Liver (tissue), 9 donors: ENCODE data around the gene FAM185A. TPM values are rescaled to one million over a fixed set of nuclear protein-coding genes. Genes with fewer than 3 reads are reported as not detected.

Experiments
- DNase-seq: peaks from one replicate; pipeline ENCODE4 v3.0.0-alpha.2; 2017; ENCODE audit warnings: low spot score
- H3K27ac ChIP-seq, 2 donors: one replicate each; pipeline ENCODE4 v1.7.0; 2013; ENCODE audit warnings: inconsistent platforms in 2 of 2, low read length in 2 of 2, control low read depth in 1 of 2, low read depth in 1 of 2, mild to moderate bottlenecking in 1 of 2
- H3K27me3 ChIP-seq, 4 donors: one replicate each; pipeline versions ENCODE4 v1.6.1 to v1.7.0; 2013; ENCODE audit warnings: low read length in 3 of 4, inconsistent platforms in 1 of 4, mild to moderate bottlenecking in 1 of 4, moderate library complexity in 1 of 4; ENCODE audit not compliant: control insufficient read depth in 4 of 4, insufficient read depth in 4 of 4
- H3K36me3 ChIP-seq, 4 donors: one replicate each; pipeline versions ENCODE4 v1.6.1 to v1.7.0; 2013; ENCODE audit warnings: low read length in 3 of 4, mild to moderate bottlenecking in 3 of 4, low read depth in 1 of 4, moderate library complexity in 1 of 4; ENCODE audit not compliant: control insufficient read depth in 4 of 4, insufficient read depth in 3 of 4
- H3K4me1 ChIP-seq, 4 donors: one replicate each; pipeline versions ENCODE4 v1.6.1 to v1.7.0; 2013; ENCODE audit warnings: low read length in 3 of 4, mild to moderate bottlenecking in 3 of 4, moderate library complexity in 1 of 4; ENCODE audit not compliant: control insufficient read depth in 4 of 4, insufficient read depth in 4 of 4
- H3K4me3 ChIP-seq, 3 donors: one replicate each; pipeline versions ENCODE4 v1.6.1 to v1.7.0; 2013; ENCODE audit warnings: low read length in 3 of 3, control low read depth in 1 of 3, low read depth in 1 of 3, mild to moderate bottlenecking in 1 of 3
- H3K9ac ChIP-seq, 2 donors: one replicate each; pipeline ENCODE4 v1.7.0; 2013; ENCODE audit warnings: low read length in 2 of 2, mild to moderate bottlenecking in 2 of 2, moderate library complexity in 2 of 2, control low read depth in 1 of 2, low read depth in 1 of 2
- H3K9me3 ChIP-seq, 4 donors: one replicate each; pipeline versions ENCODE4 v1.6.1 to v1.7.0; 2013; ENCODE audit warnings: low read length in 3 of 4; ENCODE audit not compliant: control insufficient read depth in 4 of 4
- EGR1 ChIP-seq, 2 donors: IDR thresholded peaks; 2 replicates each; pipeline ENCODE4 v1.6.1; 2016 to 2018; ENCODE audit warnings: antibody characterized with exemption in 2 of 2, low read depth in 2 of 2
- FOXA1 ChIP-seq: IDR thresholded peaks from 2 replicates; pipeline ENCODE4 v1.6.1; 2016; ENCODE audit warnings: antibody characterized with exemption
- FOXA2 ChIP-seq: IDR thresholded peaks from 2 replicates; pipeline ENCODE4 v1.6.1; 2016; ENCODE audit warnings: antibody characterized with exemption
- GABPA ChIP-seq, 2 donors: IDR thresholded peaks in 1 of 2; conservative IDR thresholded peaks in 1 of 2; 2 replicates each; pipeline ENCODE4 v1.6.1; 2016; ENCODE audit warnings: antibody characterized with exemption in 2 of 2, mild to moderate bottlenecking in 1 of 2, moderate library complexity in 1 of 2
- HNF4A ChIP-seq, 2 donors: conservative IDR thresholded peaks; 2 replicates each; pipeline ENCODE4 v1.6.1; 2016; ENCODE audit warnings: antibody characterized with exemption in 2 of 2, mild to moderate bottlenecking in 2 of 2
- HNF4G ChIP-seq: IDR thresholded peaks from 2 replicates; pipeline ENCODE4 v1.6.1; 2016; ENCODE audit warnings: antibody characterized with exemption
- JUND ChIP-seq, 2 donors: IDR thresholded peaks; 2 replicates each; pipeline ENCODE4 v1.6.1; 2016; ENCODE audit warnings: antibody characterized with exemption in 2 of 2
- NR2F2 ChIP-seq: IDR thresholded peaks from 2 replicates; pipeline ENCODE4 v1.6.1; 2016; ENCODE audit warnings: antibody characterized with exemption
- RAD21 ChIP-seq, 2 donors: IDR thresholded peaks; 2 replicates each; pipeline ENCODE4 v1.6.1; 2016; ENCODE audit warnings: antibody characterized with exemption in 2 of 2, mild to moderate bottlenecking in 2 of 2
- RXRA ChIP-seq, 2 donors: IDR thresholded peaks; 2 replicates each; pipeline ENCODE4 v1.6.1; 2017 to 2018; ENCODE audit warnings: antibody characterized with exemption in 2 of 2, mild to moderate bottlenecking in 1 of 2
- SP1 ChIP-seq: IDR thresholded peaks from 2 replicates; pipeline ENCODE4 v1.6.1; 2018; ENCODE audit warnings: antibody characterized with exemption, mild to moderate bottlenecking
- TAF1 ChIP-seq: conservative IDR thresholded peaks from 2 replicates; pipeline ENCODE4 v1.6.1; 2016; ENCODE audit warnings: antibody characterized with exemption, mild to moderate bottlenecking
- YY1 ChIP-seq: IDR thresholded peaks from 2 replicates; pipeline ENCODE4 v1.6.1; 2016; ENCODE audit warnings: antibody characterized with exemption, mild to moderate bottlenecking
- WGBS: extraction: QIAGEN DNeasy Blood & Tissue Kit; methylation state at CpG from one replicate; pipeline ENCODE4 v1.1.7; 2013; 5-methylcytosine and 5-hydroxymethylcytosine counted together
- polyA plus RNA-seq, 2 donors: library from polyadenylated mRNA; stranded (reverse) in 1 of 2; unstranded in 1 of 2; fragments of 200-250 nt in 1 of 2; fragments of >200 nt in 1 of 2; fragmentation: Nextera tagmentation in 1 of 2; extraction: Ambion mirVana in 1 of 2; gene quantifications; one replicate each; pipeline versions ENCODE4 v1.2.1 to v1.2.3, GENCODE V29; 2013 to 2015
- total RNA-seq, 2 donors: library from RNA; depleted of rRNA; stranded (reverse); fragments of >200 nt; gene quantifications; one replicate each; pipeline ENCODE4 v1.2.3, GENCODE V29; 2014
- TF ChIP-seq, protein P1 (sequence below): fragments of 150-350 bp; IDR thresholded peaks from 2 replicates; pipeline ENCODE4 v1.5.1; 2017; ENCODE audit warnings: improper control_type of control experiment, low read depth, low read length; ENCODE audit not compliant: missing input control
- TF ChIP-seq, protein P2 (sequence below): IDR thresholded peaks from 2 replicates; pipeline ENCODE4 v1.6.1; 2016; ENCODE audit warnings: antibody characterized with exemption
- TF ChIP-seq, protein P3 (sequence below): IDR thresholded peaks from 2 replicates; pipeline ENCODE4 v1.6.1; 2016; ENCODE audit warnings: antibody characterized with exemption
- TF ChIP-seq, protein P4 (sequence below): IDR thresholded peaks from 2 replicates; pipeline ENCODE4 v1.6.1; 2016; ENCODE audit warnings: antibody characterized with exemption, mild to moderate bottlenecking
- TF ChIP-seq, protein P5 (sequence below): IDR thresholded peaks from 2 replicates; pipeline ENCODE4 v1.6.1; 2016; ENCODE audit warnings: antibody characterized with exemption
- donor health status: healthy.
- donor health status: healthy.
- donor health status: healthy.
- donor health status: healthy.
- donor health status: healthy.

FAM185A gene
- total and polyA plus RNA-seq, 4 donors = 6.3 to 20.7 (median 7.3) TPM

DNA sequence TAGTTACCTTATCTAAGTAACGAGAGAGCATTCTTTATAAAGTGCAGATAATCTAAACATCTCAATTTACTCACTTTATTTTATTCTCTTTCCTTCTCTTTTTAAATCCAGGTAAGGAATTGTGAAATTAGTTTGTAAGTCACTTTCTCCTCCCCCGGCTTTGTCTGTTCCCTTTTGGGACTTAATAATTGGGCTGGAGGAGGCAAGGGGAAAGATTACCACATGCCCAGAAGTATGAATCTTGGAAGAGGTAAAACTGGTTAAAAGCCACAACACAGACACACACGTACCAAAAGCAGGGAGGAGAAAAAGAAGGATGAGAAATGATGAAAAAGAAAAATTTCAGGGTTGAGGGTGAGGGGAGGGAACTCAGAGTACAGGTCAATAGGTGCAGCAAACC lies 100.7 kb downstream of the FAM185A start:
- DNase-seq = no peak
- Histone ChIP-seq H3K9ac (no peak overlapping the region), H3K36me3 (no peaks in the 10 kb centered on the region), H3K27me3 (no peaks in the 10 kb centered on the region), H3K4me3 (no peak overlapping the region), H3K9me3 (no peaks in the 10 kb centered on the region), H3K4me1 (no peaks in the 10 kb centered on the region), H3K27ac (no peak overlapping the region)
- TF ChIP-seq SP1 (no peak), HNF4G (no peak), HNF4A (conservative IDR thresholded peaks at IDR 0.05) (no peak), RAD21 (IDR thresholded peaks at IDR 0.05) (no peak), YY1 (no peak), TAF1 (no peak), RXRA (IDR thresholded peaks at IDR 0.05) (no peak), FOXA1 (no peak), NR2F2 (no peak), EGR1 (IDR thresholded peaks at IDR 0.05; ENCODE audit: low read depth in 2 of 2) (no peak), GABPA (IDR thresholded peaks at IDR 0.05 in 1 of 2, conservative IDR thresholded peaks at IDR 0.05 in 1 of 2) (no peak), JUND (IDR thresholded peaks at IDR 0.05) (no peak), FOXA2 (no peak)
- TF ChIP-seq, protein P1, sequence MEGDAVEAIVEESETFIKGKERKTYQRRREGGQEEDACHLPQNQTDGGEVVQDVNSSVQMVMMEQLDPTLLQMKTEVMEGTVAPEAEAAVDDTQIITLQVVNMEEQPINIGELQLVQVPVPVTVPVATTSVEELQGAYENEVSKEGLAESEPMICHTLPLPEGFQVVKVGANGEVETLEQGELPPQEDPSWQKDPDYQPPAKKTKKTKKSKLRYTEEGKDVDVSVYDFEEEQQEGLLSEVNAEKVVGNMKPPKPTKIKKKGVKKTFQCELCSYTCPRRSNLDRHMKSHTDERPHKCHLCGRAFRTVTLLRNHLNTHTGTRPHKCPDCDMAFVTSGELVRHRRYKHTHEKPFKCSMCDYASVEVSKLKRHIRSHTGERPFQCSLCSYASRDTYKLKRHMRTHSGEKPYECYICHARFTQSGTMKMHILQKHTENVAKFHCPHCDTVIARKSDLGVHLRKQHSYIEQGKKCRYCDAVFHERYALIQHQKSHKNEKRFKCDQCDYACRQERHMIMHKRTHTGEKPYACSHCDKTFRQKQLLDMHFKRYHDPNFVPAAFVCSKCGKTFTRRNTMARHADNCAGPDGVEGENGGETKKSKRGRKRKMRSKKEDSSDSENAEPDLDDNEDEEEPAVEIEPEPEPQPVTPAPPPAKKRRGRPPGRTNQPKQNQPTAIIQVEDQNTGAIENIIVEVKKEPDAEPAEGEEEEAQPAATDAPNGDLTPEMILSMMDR = no peak
- TF ChIP-seq, protein P2, sequence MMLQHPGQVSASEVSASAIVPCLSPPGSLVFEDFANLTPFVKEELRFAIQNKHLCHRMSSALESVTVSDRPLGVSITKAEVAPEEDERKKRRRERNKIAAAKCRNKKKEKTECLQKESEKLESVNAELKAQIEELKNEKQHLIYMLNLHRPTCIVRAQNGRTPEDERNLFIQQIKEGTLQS = no peak
- TF ChIP-seq, protein P3, sequence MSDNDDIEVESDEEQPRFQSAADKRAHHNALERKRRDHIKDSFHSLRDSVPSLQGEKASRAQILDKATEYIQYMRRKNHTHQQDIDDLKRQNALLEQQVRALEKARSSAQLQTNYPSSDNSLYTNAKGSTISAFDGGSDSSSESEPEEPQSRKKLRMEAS = no peak
- TF ChIP-seq, protein P4, sequence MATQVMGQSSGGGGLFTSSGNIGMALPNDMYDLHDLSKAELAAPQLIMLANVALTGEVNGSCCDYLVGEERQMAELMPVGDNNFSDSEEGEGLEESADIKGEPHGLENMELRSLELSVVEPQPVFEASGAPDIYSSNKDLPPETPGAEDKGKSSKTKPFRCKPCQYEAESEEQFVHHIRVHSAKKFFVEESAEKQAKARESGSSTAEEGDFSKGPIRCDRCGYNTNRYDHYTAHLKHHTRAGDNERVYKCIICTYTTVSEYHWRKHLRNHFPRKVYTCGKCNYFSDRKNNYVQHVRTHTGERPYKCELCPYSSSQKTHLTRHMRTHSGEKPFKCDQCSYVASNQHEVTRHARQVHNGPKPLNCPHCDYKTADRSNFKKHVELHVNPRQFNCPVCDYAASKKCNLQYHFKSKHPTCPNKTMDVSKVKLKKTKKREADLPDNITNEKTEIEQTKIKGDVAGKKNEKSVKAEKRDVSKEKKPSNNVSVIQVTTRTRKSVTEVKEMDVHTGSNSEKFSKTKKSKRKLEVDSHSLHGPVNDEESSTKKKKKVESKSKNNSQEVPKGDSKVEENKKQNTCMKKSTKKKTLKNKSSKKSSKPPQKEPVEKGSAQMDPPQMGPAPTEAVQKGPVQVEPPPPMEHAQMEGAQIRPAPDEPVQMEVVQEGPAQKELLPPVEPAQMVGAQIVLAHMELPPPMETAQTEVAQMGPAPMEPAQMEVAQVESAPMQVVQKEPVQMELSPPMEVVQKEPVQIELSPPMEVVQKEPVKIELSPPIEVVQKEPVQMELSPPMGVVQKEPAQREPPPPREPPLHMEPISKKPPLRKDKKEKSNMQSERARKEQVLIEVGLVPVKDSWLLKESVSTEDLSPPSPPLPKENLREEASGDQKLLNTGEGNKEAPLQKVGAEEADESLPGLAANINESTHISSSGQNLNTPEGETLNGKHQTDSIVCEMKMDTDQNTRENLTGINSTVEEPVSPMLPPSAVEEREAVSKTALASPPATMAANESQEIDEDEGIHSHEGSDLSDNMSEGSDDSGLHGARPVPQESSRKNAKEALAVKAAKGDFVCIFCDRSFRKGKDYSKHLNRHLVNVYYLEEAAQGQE = no peak
- TF ChIP-seq, protein P5, sequence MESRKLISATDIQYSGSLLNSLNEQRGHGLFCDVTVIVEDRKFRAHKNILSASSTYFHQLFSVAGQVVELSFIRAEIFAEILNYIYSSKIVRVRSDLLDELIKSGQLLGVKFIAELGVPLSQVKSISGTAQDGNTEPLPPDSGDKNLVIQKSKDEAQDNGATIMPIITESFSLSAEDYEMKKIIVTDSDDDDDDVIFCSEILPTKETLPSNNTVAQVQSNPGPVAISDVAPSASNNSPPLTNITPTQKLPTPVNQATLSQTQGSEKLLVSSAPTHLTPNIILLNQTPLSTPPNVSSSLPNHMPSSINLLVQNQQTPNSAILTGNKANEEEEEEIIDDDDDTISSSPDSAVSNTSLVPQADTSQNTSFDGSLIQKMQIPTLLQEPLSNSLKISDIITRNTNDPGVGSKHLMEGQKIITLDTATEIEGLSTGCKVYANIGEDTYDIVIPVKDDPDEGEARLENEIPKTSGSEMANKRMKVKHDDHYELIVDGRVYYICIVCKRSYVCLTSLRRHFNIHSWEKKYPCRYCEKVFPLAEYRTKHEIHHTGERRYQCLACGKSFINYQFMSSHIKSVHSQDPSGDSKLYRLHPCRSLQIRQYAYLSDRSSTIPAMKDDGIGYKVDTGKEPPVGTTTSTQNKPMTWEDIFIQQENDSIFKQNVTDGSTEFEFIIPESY = no peak
- 91% methylated on average over 3 of the region's 3 CpGs for WGBS

DNA sequence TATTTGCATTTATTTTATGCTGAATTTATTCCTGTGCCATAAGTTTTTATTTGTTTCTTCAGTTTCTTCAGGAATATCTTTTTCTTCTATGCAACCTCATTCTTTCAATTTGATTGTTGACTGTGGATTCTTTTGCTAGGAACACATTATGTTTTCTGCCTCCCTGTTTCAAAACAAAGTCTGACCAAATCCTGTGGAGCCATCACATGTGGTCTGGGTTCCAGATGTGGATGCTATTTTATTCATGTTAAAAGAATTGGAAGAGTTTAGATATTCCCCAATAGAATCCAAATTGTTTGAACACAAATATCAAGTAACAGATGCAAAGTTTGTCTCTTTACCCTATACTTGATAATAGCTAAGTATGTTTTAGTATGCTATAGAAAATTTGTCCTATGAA lies 107.2 kb downstream of the FAM185A start:
- TF ChIP-seq HNF4A (conservative IDR thresholded peaks at IDR 0.05) (no peak), YY1 (no peak), FOXA1 (no peak), JUND (IDR thresholded peaks at IDR 0.05) (no peak), FOXA2 (no peak), NR2F2 (no peak), RXRA (IDR thresholded peaks at IDR 0.05) (no peak), TAF1 (no peak), GABPA (IDR thresholded peaks at IDR 0.05 in 1 of 2, conservative IDR thresholded peaks at IDR 0.05 in 1 of 2) (no peak), EGR1 (IDR thresholded peaks at IDR 0.05; ENCODE audit: low read depth in 2 of 2) (no peak), HNF4G (no peak), RAD21 (IDR thresholded peaks at IDR 0.05) (no peak)
- TF ChIP-seq, protein P2 = no peak
- TF ChIP-seq, protein P1 = no peak
- TF ChIP-seq, protein P3 = no peak
- TF ChIP-seq, protein P5 = no peak
- DNase-seq = no peak
- Histone ChIP-seq H3K27ac (no peak overlapping the region), H3K9me3 (no peaks in the 10 kb centered on the region), H3K4me3 (no peak overlapping the region), H3K4me1 (no peaks in the 10 kb centered on the region), H3K9ac (no peak overlapping the region), H3K36me3 (no peaks in the 10 kb centered on the region), H3K27me3 (no peaks in the 10 kb centered on the region)
